NCI-H2171 treated with DMSO at 0.1 percent for 48 hours (cell line): Measurements from ENCODE around the gene DNMT3L.
"Not testable (repeated sequence)": the region's sequence is repeated elsewhere in the genome, so short reads cannot be mapped to it uniquely, and the experiment has no call there.

Source experiments
- DNase-seq: peaks from one replicate; lab custom pipeline; 2025; lab: John Stamatoyannopoulos, UW

The DNMT3L gene

DNA sequence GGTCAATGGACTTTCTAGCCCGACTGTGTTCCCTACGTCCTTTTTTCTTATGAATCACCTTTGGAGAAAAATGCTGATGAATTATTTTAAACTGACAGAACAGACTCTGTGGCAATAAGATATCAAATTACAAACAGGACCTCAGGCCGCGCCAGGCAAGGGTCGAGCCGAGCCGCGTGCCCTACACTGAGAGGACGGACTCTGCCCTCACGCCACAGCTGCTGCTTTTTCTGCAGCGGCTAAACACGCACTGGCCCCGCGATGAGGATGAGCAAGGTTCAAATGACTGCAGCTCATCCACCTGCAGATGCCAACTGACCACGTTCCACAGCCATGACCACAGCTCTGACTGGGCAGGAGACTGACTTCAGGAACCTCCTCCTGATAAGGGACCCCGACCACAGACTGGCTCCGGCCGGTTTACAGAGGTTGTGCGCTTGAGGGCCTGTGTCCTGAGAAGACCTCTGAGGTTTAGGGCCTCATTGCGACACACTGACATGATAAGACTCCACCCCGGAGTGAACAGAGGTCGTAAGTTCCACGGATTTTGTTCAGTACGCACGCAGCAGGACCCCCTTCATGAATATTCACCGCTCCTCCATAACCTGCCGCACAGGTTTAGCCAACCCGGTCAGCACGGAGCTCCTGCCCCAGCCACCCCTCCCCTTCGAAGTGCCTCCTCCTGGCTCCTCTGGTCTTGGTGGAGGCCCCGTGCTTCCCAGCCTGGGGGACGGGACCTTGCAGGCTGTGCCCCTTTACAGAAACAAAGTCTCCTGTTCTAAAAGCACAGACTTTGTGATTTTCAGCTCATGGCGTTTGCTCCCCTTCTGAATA is 12.3 kb downstream of the DNMT3L start:
- not testable (repeated sequence) for DNase-seq

DNA sequence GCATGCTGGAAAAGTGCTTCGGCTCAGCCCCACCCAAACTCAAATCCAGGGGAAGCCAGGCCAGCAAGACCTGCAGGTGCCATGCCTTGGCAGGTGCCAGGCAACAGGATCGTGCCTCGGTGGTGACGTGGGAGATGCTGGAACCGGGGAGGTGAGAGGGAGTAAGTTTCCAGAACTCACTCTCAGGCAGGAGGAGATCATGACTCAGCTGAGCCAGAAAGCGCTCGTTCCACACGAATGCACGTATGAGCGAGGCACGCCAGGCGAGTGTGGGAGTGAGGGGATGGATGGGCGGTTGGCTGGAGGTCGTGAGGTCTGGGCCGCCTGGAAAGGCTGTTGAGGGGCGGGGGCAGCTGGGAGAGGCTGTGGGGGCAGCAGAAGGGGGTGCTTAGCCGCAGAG is 13.8 kb downstream of the DNMT3L start:
- not testable (repeated sequence) for DNase-seq

GRCh38 chr21:44243980-44244379 is 17.7 kb downstream of the DNMT3L start:
- not testable (repeated sequence) for DNase-seq

DNA sequence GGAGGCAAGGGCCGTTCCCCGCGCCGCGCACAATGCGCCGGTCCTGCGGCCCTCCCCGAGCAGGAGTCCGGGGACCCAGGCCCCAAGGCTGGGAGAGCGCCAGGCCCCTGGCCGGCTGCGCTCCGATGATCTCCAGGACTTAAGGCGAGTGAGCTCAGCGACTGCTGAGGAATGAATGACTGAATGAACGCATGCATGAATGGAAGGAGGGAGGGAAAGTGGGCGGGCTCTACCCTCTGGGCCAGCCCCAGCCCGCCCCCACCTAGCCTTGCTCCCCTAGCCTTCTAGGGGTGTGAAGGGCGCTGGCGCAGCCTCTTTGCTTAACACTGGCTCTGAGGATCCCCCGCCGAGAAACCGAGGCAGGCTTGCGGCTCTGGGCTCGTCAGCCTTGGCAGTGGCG is 20.4 kb downstream of the DNMT3L start:
- DNase-seq, result not testable (repeated sequence)

DNA sequence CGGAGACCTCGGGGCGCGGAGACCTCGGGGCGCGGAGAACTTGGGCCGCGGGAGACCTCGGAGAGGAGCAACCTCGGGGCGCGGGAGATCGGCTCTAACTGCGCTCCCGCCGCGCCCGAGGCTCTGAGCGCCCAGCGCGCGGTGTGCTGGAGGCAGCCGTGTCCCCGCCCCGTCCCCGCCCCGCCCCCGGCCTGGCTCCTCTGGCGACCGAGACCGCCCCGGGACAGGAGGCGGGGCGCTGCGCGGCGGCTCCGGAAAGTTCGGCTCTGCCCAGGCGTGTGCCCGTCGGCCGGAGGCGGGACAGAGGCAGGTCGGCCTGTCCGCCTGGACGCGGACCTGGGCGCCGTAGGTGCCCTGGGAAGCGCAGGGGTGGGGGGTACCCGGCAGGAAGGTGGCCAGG is 20.9 kb downstream of the DNMT3L start, which contains the start of gene ICOSLG:
Gene ICOSLG, minus strand, starts transcription at position 102 of the 400 bp plus-strand sequence. CDS start 126 bp downstream, outside the sequence.
- not testable (repeated sequence) for DNase-seq

GRCh38 chr21:44240353-44240752 is 21.3 kb downstream of the DNMT3L start:
- DNase-seq, result not testable (repeated sequence)

- DNase-seq, result not testable (repeated sequence)
These were observed 32.1 kb downstream of the DNMT3L start for GRCh38 chr21:44229561-44229960.

- not testable (repeated sequence) for DNase-seq
These were observed 33.6 kb downstream of the DNMT3L start for GRCh38 chr21:44228109-44228508.

- DNase-seq, result not testable (repeated sequence)
These were observed 34.1 kb downstream of the DNMT3L start for GRCh38 chr21:44227614-44228013.

GRCh38 chr21:44225605-44226004 is 36.1 kb downstream of the DNMT3L start:
- not testable (repeated sequence) for DNase-seq

GRCh38 chr21:44223334-44223733 is 38.4 kb downstream of the DNMT3L start:
- not testable (repeated sequence) for DNase-seq

DNA sequence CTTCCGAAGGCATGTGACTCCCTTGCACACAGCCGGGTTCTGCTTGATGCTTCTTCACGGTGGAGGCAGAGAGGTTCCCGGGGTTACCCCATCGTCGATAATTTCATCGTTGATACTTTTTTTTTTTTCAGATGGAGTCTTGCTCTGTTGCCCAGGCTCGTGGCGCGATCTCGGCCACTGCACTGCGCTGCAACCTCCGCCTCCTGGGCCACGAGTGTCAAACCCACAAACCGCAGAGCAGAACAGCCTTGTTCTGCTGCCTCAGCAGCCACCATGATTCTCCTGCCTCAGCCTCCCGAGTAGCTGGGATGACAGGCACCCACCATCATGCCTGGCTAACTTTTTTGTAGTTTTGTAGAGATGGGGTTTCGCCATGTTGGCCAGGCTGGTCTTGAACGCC is 41.0 kb downstream of the DNMT3L start:
- not testable (repeated sequence) for DNase-seq

DNA sequence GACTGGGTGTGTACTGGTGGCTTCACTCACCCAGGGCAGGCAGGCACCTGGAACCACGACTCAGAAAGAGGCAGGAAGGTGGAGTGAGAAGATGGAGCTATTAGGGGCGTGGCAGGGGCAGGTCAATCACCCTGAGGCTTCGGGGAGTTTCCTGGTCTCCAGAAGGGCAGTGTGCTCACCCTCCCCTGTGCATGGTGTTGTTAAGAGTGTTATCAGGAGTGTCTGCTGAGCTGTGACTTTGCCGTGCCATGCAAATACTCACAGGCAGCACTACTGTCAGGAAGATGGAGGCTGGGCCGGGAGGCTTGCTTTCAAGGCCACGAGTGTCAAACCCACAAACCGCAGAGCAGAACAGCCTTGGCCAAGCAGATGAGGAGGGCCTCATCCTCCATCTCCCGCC is 43.2 kb downstream of the DNMT3L start:
- DNase-seq, result not testable (repeated sequence)

DNA sequence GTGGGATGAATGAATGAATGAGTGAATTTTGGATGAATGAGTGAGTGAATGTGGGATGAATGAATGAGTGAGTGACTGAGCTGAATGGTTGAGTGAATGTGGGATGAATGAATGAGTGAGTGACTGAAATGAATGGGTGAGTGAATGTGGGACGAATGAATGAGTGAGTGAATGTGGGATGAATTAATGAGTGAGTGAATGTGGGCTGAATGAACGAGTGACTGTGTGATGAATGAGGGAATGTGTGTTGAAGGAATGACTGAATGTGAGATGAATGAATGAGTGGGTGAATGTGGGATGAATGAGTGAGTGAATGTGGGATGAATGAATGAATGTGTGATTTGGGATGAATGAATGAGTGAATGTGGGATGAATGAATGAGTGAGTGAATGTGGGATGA is 49.7 kb downstream of the DNMT3L start:
- DNase-seq, result not testable (repeated sequence)

- not testable (repeated sequence) for DNase-seq
These were observed 50.1 kb downstream of the DNMT3L start for GRCh38 chr21:44211574-44211973.

GRCh38 chr21:44207860-44208646 is 53.6 kb downstream of the DNMT3L start:
- not testable (repeated sequence) for DNase-seq

GRCh38 chr21:44206698-44207676 is 54.7 kb downstream of the DNMT3L start:
- DNase-seq, result not testable (repeated sequence)

GRCh38 chr21:44206187-44206586 is 55.5 kb downstream of the DNMT3L start:
- not testable (repeated sequence) for DNase-seq

- DNase-seq, result not testable (repeated sequence)
These were observed 59.0 kb downstream of the DNMT3L start for GRCh38 chr21:44202590-44203299.

- not testable (repeated sequence) for DNase-seq
These were observed 61.7 kb downstream of the DNMT3L start for GRCh38 chr21:44199997-44200396.

- DNase-seq, result no peak
These were observed 62.2 kb downstream of the DNMT3L start for GRCh38 chr21:44199448-44199847.
